PC-9 (cell line): ENCODE measurements around the gene TPI1. TPM values are rescaled to one million over a fixed set of nuclear protein-coding genes. Genes with fewer than 3 reads are reported as not detected.
"Not testable (repeated sequence)": the region's sequence is repeated elsewhere in the genome, so short reads cannot be mapped to it uniquely, and the experiment has no call there.

Experiments
- BruUV-seq: library from RNA; stranded (reverse); fragments of 400-500 nt; replicated peaks from 2 replicates; lab custom pipeline; 2021; lab: Mats Ljungman, UMichigan
- CTCF ChIA-PET: fragments of 300-600 bp; sonication (Branson Sonifier 250); formaldehyde crosslinking; loops from one replicate; lab custom pipeline; 2022; ENCODE audit warnings: antibody characterized with exemption; lab: Charles Lee
- POLR2A ChIA-PET: fragments of 300-600 bp; sonication (Branson Sonifier 250); formaldehyde crosslinking; loops from one replicate; lab custom pipeline; 2022; ENCODE audit warnings: antibody characterized with exemption; ENCODE audit not compliant: unreplicated experiment; lab: Charles Lee
- DNase-seq, 2 experiments: peaks; one replicate each; pipeline versions ENCODE4 v3.0.0 to v3.0.0-alpha.2; 2015 to 2022; ENCODE audit warnings: mixed read lengths in 1 of 2
- H2AFZ ChIP-seq: fragments of 200-600 bp; sonication (generic); 2 replicates; pipeline ENCODE4 v1.8.1; 2017; ENCODE audit warnings: antibody characterized with exemption
- H3F3A ChIP-seq: fragments of 200-600 bp; sonication (generic); 2 replicates; pipeline ENCODE4 v1.8.1; 2017; ENCODE audit warnings: antibody characterized with exemption, mild to moderate bottlenecking, low read depth; ENCODE audit not compliant: insufficient read depth
- H3K27ac ChIP-seq: fragments of 200-600 bp; sonication (generic); 2 replicates; pipeline ENCODE4 v1.6.1; 2016; ENCODE audit warnings: mixed run types
- H3K27me3 ChIP-seq: fragments of 200-600 bp; sonication (generic); 2 replicates; pipeline ENCODE4 v1.6.1; 2016; ENCODE audit warnings: low read depth, mixed run types; ENCODE audit not compliant: insufficient read depth
- H3K36me3 ChIP-seq: fragments of 200-600 bp; sonication (generic); 2 replicates; pipeline ENCODE4 v1.6.1; 2016; ENCODE audit warnings: low read depth, mixed run types
- H3K4me1 ChIP-seq: fragments of 200-600 bp; sonication (generic); replicated peaks from 2 replicates; pipeline ENCODE4 v1.6.1; 2016; ENCODE audit warnings: mixed run types; ENCODE audit not compliant: insufficient read depth
- H3K4me2 ChIP-seq: fragments of 200-600 bp; sonication (generic); 2 replicates; pipeline ENCODE4 v1.6.1; 2017; ENCODE audit warnings: mixed run types
- H3K4me3 ChIP-seq: fragments of 200-600 bp; sonication (generic); 2 replicates; pipeline ENCODE4 v1.6.1; 2016; ENCODE audit warnings: mixed run types
- H3K79me2 ChIP-seq: fragments of 200-600 bp; sonication (generic); 2 replicates; pipeline ENCODE4 v1.6.1; 2017; ENCODE audit warnings: low read depth, mixed run types
- H3K9me2 ChIP-seq: fragments of 200-600 bp; sonication (generic); 2 replicates; pipeline ENCODE4 v1.8.1; 2017; ENCODE audit warnings: mild to moderate bottlenecking; ENCODE audit not compliant: insufficient read depth
- H3K9me3 ChIP-seq: fragments of 200-600 bp; sonication (generic); 2 replicates; pipeline ENCODE4 v1.8.1; 2016; ENCODE audit warnings: low read depth; ENCODE audit not compliant: insufficient read depth
- H4K20me1 ChIP-seq: fragments of 200-600 bp; sonication (generic); 2 replicates; pipeline ENCODE4 v1.8.1; 2017; ENCODE audit not compliant: insufficient read depth
- CTCF ChIP-seq: fragments of 200-600 bp; sonication (generic); conservative IDR thresholded peaks from 2 replicates; pipeline ENCODE4 v1.6.1; 2017; ENCODE audit warnings: mixed run types, antibody characterized with exemption, mild to moderate bottlenecking, moderate library complexity
- EZH2 ChIP-seq: fragments of 200-600 bp; sonication (generic); IDR thresholded peaks from 2 replicates; pipeline ENCODE4 v1.8.0; 2017; ENCODE audit warnings: antibody characterized with exemption, low read depth
- intact Hi-C: fragments of 100-400 bp; cut with micrococcal nuclease; formaldehyde crosslinking; loops from one replicate; pipeline ENCODE4 v1.10.0; 2022; ENCODE audit not compliant: unreplicated experiment
- total RNA-seq: library from RNA; stranded (reverse); gene quantifications from 2 replicates; pipeline ENCODE4 v1.2.3, GENCODE V29; 2021

TPI1 gene
- total RNA-seq, 1 experiment from 2014 or later = 1,199 TPM

- ChIA-PET POLR2A (interaction anchor here (0.5 to 2.8 kb wide), 19 partner anchors 8 to 1589 kb away, joined by 3 to 20 read pairs (median 5); partner anchors contain the start of genes C12orf57, CDCA3, COPS7A and LRRC23), CTCF (interaction anchor here (0.5 to 2.6 kb wide), 17 partner anchors 17 to 259 kb away, joined by 3 to 28 read pairs (median 4); partner anchors contain the start of genes CDCA3, LRRC23 and USP5)
- intact Hi-C loops = loop anchor here (1.0 to 5.0 kb wide), 8 partner anchors 19 to 258 kb away; partner anchors contain the start of genes C1R, CDCA3, CLSTN3 and ENO2
- Histone ChIP-seq H3K36me3 (peaks cover 12% of the 10 kb centered on the region; the same call in 1 of the 2 replicates), H4K20me1 (peaks cover 41% of the 10 kb centered on the region), H3K27me3 (no peaks in the 10 kb centered on the region), H3K79me2 (peaks cover 39% of the 10 kb centered on the region), H3K4me1 (peaks cover 36% of the 10 kb centered on the region), H3K9me2 (no peaks in the 10 kb centered on the region), H3K9me3 (no peaks in the 10 kb centered on the region), H3K4me3 (peak overlapping the region; percentile 84), H3K27ac (peak overlapping the region; percentile 14; the same call in 1 of the 2 replicates), H3K4me2 (peak overlapping the region; percentile 96), H3F3A (peaks cover 63% of the 10 kb centered on the region), H2AFZ (peak overlapping the region; percentile 84)
- BruUV-seq = TSS peak; percentile 56
- DNase-seq = peak; percentile 69 to 94
- TF ChIP-seq CTCF (peak; percentile 95), EZH2 (no peak)
These were observed 5.0 kb downstream of the TPI1 start for GRCh38 chr12:6872073-6873048.

GRCh38 chr12:6873094-6874014, 6.0 kb downstream of the TPI1 start, which contains the start of gene SPSB2:
Gene SPSB2, minus strand, starts transcription at chr12:6873303. Its CDS starts 402 bp downstream, at chr12:6872901.
- H3K79me2 ChIP-seq = peaks cover 29% of the 10 kb centered on the region
- peaks cover 58% of the 10 kb centered on the region for H3F3A ChIP-seq
- BruUV-seq = no TSS peak
- no peak for TF ChIP-seq EZH2
- TF ChIP-seq CTCF = no peak
- peak within 1 kb of the TSS; percentile 37 for H3K27ac ChIP-seq
- no peaks in the 10 kb centered on the region for H3K27me3 ChIP-seq
- POLR2A ChIA-PET = interaction anchor here (0.5 to 2.8 kb wide), 19 partner anchors 9 to 736 kb away, joined by 3 to 20 read pairs (median 4); partner anchors contain the start of genes C12orf57, CDCA3, COPS7A and LRRC23
- peak within 1 kb of the TSS; percentile 84 for H3K4me3 ChIP-seq
- peaks cover 12% of the 10 kb centered on the region; the same call in 1 of the 2 replicates for H3K36me3 ChIP-seq
- H4K20me1 ChIP-seq = peaks cover 37% of the 10 kb centered on the region
- CTCF ChIA-PET = interaction anchor here (0.5 to 2.6 kb wide), 15 partner anchors 16 to 260 kb away, joined by 3 to 12 read pairs (median 5); partner anchors contain the start of genes CDCA3, LRRC23 and USP5
- H3K9me2 ChIP-seq = no peaks in the 10 kb centered on the region
- no peaks in the 10 kb centered on the region for H3K9me3 ChIP-seq
- peaks cover 36% of the 10 kb centered on the region for H3K4me1 ChIP-seq
- DNase-seq = peak; percentile 91 to 100
- peak within 1 kb of the TSS; percentile 96 for H3K4me2 ChIP-seq
- intact Hi-C loops = loop anchor here (1.0 to 5.0 kb wide), 8 partner anchors 18 to 257 kb away; partner anchors contain the start of genes C1R, CDCA3, CLSTN3 and ENO2
- peak within 1 kb of the TSS; percentile 84 for H2AFZ ChIP-seq

GRCh38 chr12:6874015-6874368, 6.7 kb downstream of the TPI1 start:
- ChIA-PET POLR2A (interaction anchor here (0.6 kb wide), 2 partner anchors 14 to 70 kb away, joined by 3 read pairs; no protein-coding TSS in a partner anchor), CTCF (interaction anchor here (0.6 kb wide), 1 partner anchor 181 kb away, joined by 5 read pairs; no protein-coding TSS in a partner anchor)
- peaks cover 30% of the 10 kb centered on the region for H3K4me1 ChIP-seq
- peaks cover 30% of the 10 kb centered on the region for H4K20me1 ChIP-seq
- H3K9me2 ChIP-seq, DNase-seq, H3K27me3 ChIP-seq, H3K9me3 ChIP-seq, BruUV-seq: not testable (repeated sequence)
- peak overlapping the region; percentile 78 for H2AFZ ChIP-seq
- H3K4me3 ChIP-seq = peak overlapping the region; percentile 84
- intact Hi-C loops = loop anchor here (5.0 kb wide), 1 partner anchor 218 kb away; the partner anchor contains the start of gene C1R
- peak overlapping the region; percentile 37 for H3K27ac ChIP-seq
- peaks cover 23% of the 10 kb centered on the region for H3K79me2 ChIP-seq
- H3K4me2 ChIP-seq = peak overlapping the region; percentile 96
- peaks cover 12% of the 10 kb centered on the region; the same call in 1 of the 2 replicates for H3K36me3 ChIP-seq
- H3F3A ChIP-seq = peaks cover 51% of the 10 kb centered on the region

- H3K27ac ChIP-seq, H3K27me3 ChIP-seq, POLR2A ChIA-PET, H3K79me2 ChIP-seq, H2AFZ ChIP-seq, H3K4me2 ChIP-seq, H3K4me3 ChIP-seq, intact Hi-C loops, BruUV-seq, H3F3A ChIP-seq, H4K20me1 ChIP-seq, H3K9me2 ChIP-seq, DNase-seq, H3K4me1 ChIP-seq, H3K9me3 ChIP-seq, H3K36me3 ChIP-seq: not testable (repeated sequence)
- CTCF ChIA-PET = interaction anchor here (0.6 to 0.7 kb wide), 2 partner anchors 144 to 265 kb away, joined by 3 read pairs; no protein-coding TSS in a partner anchor
These were observed 12.5 kb downstream of the TPI1 start for GRCh38 chr12:6879824-6880223.
